ENCODE measurements around the gene NKD1. TPM values are rescaled to one million over a fixed set of nuclear protein-coding genes. Genes with fewer than 3 reads are reported as not detected.

The NKD1 gene
- polyA plus RNA-seq, 3 donors: 0.01 TPM; not detected in 2

DNA sequence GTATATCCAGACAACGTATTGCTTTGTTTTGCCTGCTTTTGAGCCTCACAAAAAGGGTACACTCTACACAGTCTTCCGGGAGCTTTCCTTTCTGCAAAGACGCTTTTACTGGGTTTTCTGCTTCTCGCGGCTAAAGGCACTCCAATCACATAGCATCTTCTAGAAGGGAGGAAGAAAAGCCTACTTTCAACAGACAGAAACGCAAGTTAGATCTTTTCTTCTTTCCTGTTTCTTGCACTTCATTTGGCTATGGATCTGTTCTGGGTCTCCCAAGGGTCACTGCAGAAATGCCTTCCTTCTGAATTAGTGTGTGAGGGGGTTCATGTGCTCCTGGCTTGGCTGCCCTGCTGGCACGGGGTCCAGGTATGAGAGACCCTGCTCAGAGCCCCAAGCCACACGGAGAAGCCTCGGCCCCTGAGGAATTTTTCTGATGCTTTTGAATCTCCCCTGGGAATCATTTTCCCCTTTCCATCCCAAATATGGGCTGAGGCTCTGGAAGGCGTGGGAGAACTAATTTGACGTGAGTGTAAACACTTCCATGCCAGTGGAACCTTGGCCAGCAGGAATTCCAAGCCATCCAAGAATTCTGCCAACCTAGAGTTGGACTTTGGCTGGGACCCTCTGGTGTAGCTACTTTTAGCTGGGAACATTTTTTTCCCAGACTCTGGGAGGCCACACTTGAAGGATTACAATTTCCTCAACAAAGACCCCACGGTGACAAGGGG is 49.6 kb upstream of the NKD1 start:
- WGBS (ENCODE audit: insufficient coverage): 90% methylated on average over 2 of the region's 12 CpGs
- H3K4me1 ChIP-seq (ENCODE audit: control insufficient read depth in 1 of 2, insufficient read depth in 2 of 2, low read length in 2 of 2): no peaks in the 10 kb centered on the region
- Mint-ChIP-seq H3K27ac (no peak overlapping the region), H3K4me1 (no peaks in the 10 kb centered on the region), H3K27me3 (ENCODE audit: low read depth in 3 of 3) (peaks cover 2 to 3% (median 2%) of the 10 kb centered on the region in 3 donors), H3K4me3 (no peak overlapping the region), H3K9me3 (peaks cover 0 to 9% (median 4%) of the 10 kb centered on the region in 7 donors), H3K36me3 (no peaks in the 10 kb centered on the region)
- no peak overlapping the region for H3K4me3 ChIP-seq (replicated peaks in 1 of 3; ENCODE audit: low read depth in 2 of 3, low read length in 3 of 3)
- intact Hi-C loops (cut with micrococcal nuclease): no loop called here
- H3K27ac ChIP-seq (ENCODE audit: low read depth in 1 of 2, low read length in 2 of 2): no peak overlapping the region
- no peak for DNase-seq
- TF ChIP-seq, protein P1, sequence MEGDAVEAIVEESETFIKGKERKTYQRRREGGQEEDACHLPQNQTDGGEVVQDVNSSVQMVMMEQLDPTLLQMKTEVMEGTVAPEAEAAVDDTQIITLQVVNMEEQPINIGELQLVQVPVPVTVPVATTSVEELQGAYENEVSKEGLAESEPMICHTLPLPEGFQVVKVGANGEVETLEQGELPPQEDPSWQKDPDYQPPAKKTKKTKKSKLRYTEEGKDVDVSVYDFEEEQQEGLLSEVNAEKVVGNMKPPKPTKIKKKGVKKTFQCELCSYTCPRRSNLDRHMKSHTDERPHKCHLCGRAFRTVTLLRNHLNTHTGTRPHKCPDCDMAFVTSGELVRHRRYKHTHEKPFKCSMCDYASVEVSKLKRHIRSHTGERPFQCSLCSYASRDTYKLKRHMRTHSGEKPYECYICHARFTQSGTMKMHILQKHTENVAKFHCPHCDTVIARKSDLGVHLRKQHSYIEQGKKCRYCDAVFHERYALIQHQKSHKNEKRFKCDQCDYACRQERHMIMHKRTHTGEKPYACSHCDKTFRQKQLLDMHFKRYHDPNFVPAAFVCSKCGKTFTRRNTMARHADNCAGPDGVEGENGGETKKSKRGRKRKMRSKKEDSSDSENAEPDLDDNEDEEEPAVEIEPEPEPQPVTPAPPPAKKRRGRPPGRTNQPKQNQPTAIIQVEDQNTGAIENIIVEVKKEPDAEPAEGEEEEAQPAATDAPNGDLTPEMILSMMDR (IDR thresholded peaks at IDR 0.05): no peak
- no peaks in the 10 kb centered on the region for H3K27me3 ChIP-seq (ENCODE audit: control insufficient read depth in 2 of 2, insufficient read depth in 2 of 2, low read length in 2 of 2)
- H4K20me1 ChIP-seq (ENCODE audit: insufficient read depth, low read length): no peaks in the 10 kb centered on the region
- no peak overlapping the region for H3K9ac ChIP-seq (ENCODE audit: insufficient read depth, low read length, poor library complexity, severe bottlenecking)
- no peak overlapping the region for H2AFZ ChIP-seq (ENCODE audit: insufficient read depth, low read depth, low read length, poor library complexity, severe bottlenecking)
- no peaks in the 10 kb centered on the region for H3K79me2 ChIP-seq (ENCODE audit: insufficient read depth, low read length)
- H3K9me3 ChIP-seq (replicated peaks in 1 of 2; ENCODE audit: control insufficient read depth in 1 of 2, insufficient read depth in 1 of 2, low read length in 2 of 2): peaks cover 0 to 7% of the 10 kb centered on the region in 2 donors
- no peak overlapping the region for H3K4me2 ChIP-seq (replicated peaks; ENCODE audit: extremely low read depth, low read length, poor library complexity, severe bottlenecking)
- no peaks in the 10 kb centered on the region for H3K36me3 ChIP-seq (replicated peaks in 1 of 2; ENCODE audit: control insufficient read depth in 1 of 2, insufficient read depth in 2 of 2, low read length in 2 of 2)

DNA sequence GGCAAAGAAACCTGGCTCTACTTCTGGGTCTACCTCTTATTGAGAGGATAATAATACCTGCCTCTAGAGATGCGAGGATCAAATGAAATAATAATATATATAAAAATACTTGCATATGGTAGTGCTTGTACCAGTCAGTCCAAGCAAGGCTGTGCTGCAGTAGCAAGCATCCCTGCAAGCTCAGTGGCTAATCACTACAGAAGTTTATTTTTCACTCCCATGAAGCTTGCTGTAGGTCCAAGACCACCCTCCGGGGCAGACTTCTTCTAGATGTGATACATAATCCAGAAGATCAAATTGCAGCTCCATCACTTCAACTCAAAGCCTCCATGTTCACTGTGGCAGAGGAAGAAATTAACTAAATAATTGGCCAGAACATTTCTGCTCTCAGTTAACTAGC is 48.9 kb upstream of the NKD1 start:
- no CpG with 5 or more reads among the region's 2 CpGs for WGBS (ENCODE audit: insufficient coverage)
- intact Hi-C loops (cut with micrococcal nuclease): no loop called here

More for the DNA sequence above, 48.9 kb upstream of the NKD1 start:
- Mint-ChIP-seq H3K9me3 (peaks cover 0 to 9% (median 4%) of the 10 kb centered on the region in 7 donors), H3K4me3 (no peak overlapping the region), H3K27me3 (ENCODE audit: low read depth in 3 of 3) (peaks cover 1 to 3% (median 2%) of the 10 kb centered on the region in 3 donors), H3K4me1 (no peaks in the 10 kb centered on the region), H3K36me3 (no peaks in the 10 kb centered on the region), H3K27ac (no peak overlapping the region)
- DNase-seq: no peak
- Histone ChIP-seq H2AFZ (ENCODE audit: insufficient read depth, low read depth, low read length, poor library complexity, severe bottlenecking) (no peak overlapping the region), H3K9me3 (replicated peaks in 1 of 2; ENCODE audit: control insufficient read depth in 1 of 2, insufficient read depth in 1 of 2, low read length in 2 of 2) (peaks cover 0 to 7% of the 10 kb centered on the region in 2 donors), H4K20me1 (ENCODE audit: insufficient read depth, low read length) (no peaks in the 10 kb centered on the region), H3K27ac (ENCODE audit: low read depth in 1 of 2, low read length in 2 of 2) (no peak overlapping the region), H3K4me1 (ENCODE audit: control insufficient read depth in 1 of 2, insufficient read depth in 2 of 2, low read length in 2 of 2) (no peaks in the 10 kb centered on the region), H3K36me3 (replicated peaks in 1 of 2; ENCODE audit: control insufficient read depth in 1 of 2, insufficient read depth in 2 of 2, low read length in 2 of 2) (no peaks in the 10 kb centered on the region), H3K4me2 (replicated peaks; ENCODE audit: extremely low read depth, low read length, poor library complexity, severe bottlenecking) (no peak overlapping the region), H3K79me2 (ENCODE audit: insufficient read depth, low read length) (no peaks in the 10 kb centered on the region), H3K27me3 (ENCODE audit: control insufficient read depth in 2 of 2, insufficient read depth in 2 of 2, low read length in 2 of 2) (no peaks in the 10 kb centered on the region), H3K4me3 (replicated peaks in 1 of 3; ENCODE audit: low read depth in 2 of 3, low read length in 3 of 3) (no peak overlapping the region), H3K9ac (ENCODE audit: insufficient read depth, low read length, poor library complexity, severe bottlenecking) (no peak overlapping the region)
- TF ChIP-seq, protein P1 (IDR thresholded peaks at IDR 0.05): no peak
